ENCODE results near the gene WDR45B. TPM values are rescaled to one million over a fixed set of nuclear protein-coding genes. Genes with fewer than 3 reads are reported as not detected.
"Not testable (repeated sequence)": the region's sequence is repeated elsewhere in the genome, so short reads cannot be mapped to it uniquely, and the experiment has no call there.

The WDR45B gene
- total RNA-seq, 2 experiments from 2014 or later = 74.1 to 74.8 TPM

- H3K27ac Mint-ChIP-seq; H3K27me3 Mint-ChIP-seq; intact Hi-C loops (cut with DNase I, micrococcal nuclease); H3K36me3 Mint-ChIP-seq (ENCODE audit: low read depth); H3K9me3 Mint-ChIP-seq (ENCODE audit: low read depth); H3K4me3 Mint-ChIP-seq; ATAC-seq; CTCF ChIA-PET; H3K4me1 Mint-ChIP-seq; DNase-seq; POLR2A ChIA-PET: not testable (repeated sequence)
Observed at GRCh38 chr17:82654611-82655010, 6.4 kb upstream of the WDR45B start.

- POLR2A ChIA-PET = no interaction called here
- H3K36me3 Mint-ChIP-seq (ENCODE audit: low read depth) = peaks cover 2% of the 10 kb centered on the region
- no peak overlapping the region for H3K27ac Mint-ChIP-seq
- no peak overlapping the region for H3K4me3 Mint-ChIP-seq
- ATAC-seq (no peak), DNase-seq (no peak)
- H3K4me1 Mint-ChIP-seq = no peaks in the 10 kb centered on the region
- CTCF ChIA-PET = no interaction called here
- no peaks in the 10 kb centered on the region for H3K27me3 Mint-ChIP-seq
- intact Hi-C loops (cut with DNase I, micrococcal nuclease) = no loop called here
- no peaks in the 10 kb centered on the region for H3K9me3 Mint-ChIP-seq (ENCODE audit: low read depth)
Observed at GRCh38 chr17:82653651-82654528, 5.6 kb upstream of the WDR45B start.

- intact Hi-C loops (cut with DNase I, micrococcal nuclease) = no loop called here
- ChIA-PET POLR2A (no interaction called here), CTCF (interaction anchor here (0.8 to 1.2 kb wide), 2 partner anchors 66 to 233 kb away, joined by 3 read pairs; partner anchors contain the start of gene FN3KRP)
- H3K27me3 Mint-ChIP-seq = no peaks in the 10 kb centered on the region
- H3K27ac Mint-ChIP-seq = no peak overlapping the region
- H3K9me3 Mint-ChIP-seq (ENCODE audit: low read depth) = no peaks in the 10 kb centered on the region
- no peak overlapping the region for H3K4me3 Mint-ChIP-seq
- ATAC-seq (no peak), DNase-seq (no peak)
- H3K36me3 Mint-ChIP-seq (ENCODE audit: low read depth) = peaks cover 7% of the 10 kb centered on the region
- H3K4me1 Mint-ChIP-seq = peaks cover 11% of the 10 kb centered on the region
Observed at GRCh38 chr17:82650723-82651122, 2.5 kb upstream of the WDR45B start.

GRCh38 chr17:82649501-82650261 is 1.4 kb upstream of the WDR45B start:
- peaks cover 11% of the 10 kb centered on the region for H3K36me3 Mint-ChIP-seq (ENCODE audit: low read depth)
- ChIA-PET POLR2A (no interaction called here), CTCF (interaction anchor here (1.2 kb wide), 1 partner anchor 67 kb away, joined by 3 read pairs; the partner anchor contains the start of gene FN3KRP)
- H3K4me3 Mint-ChIP-seq = peak overlapping the region; percentile 15
- peak overlapping the region; percentile 55 for H3K27ac Mint-ChIP-seq
- no peak for DNase-seq
- no peak for ATAC-seq
- no peaks in the 10 kb centered on the region for H3K9me3 Mint-ChIP-seq (ENCODE audit: low read depth)
- intact Hi-C loops (cut with DNase I, micrococcal nuclease) = loop anchor here (2.0 to 5.0 kb wide), 3 partner anchors 57 to 627 kb away; partner anchors contain the start of genes CENPX (in 1 of the 2) and LRRC45 (in 1 of the 2)
- H3K4me1 Mint-ChIP-seq = peaks cover 19% of the 10 kb centered on the region
- no peaks in the 10 kb centered on the region for H3K27me3 Mint-ChIP-seq

GRCh38 chr17:82648742-82649331 is 593 bp upstream of the WDR45B start:
- H3K36me3 Mint-ChIP-seq (ENCODE audit: low read depth) = peaks cover 18% of the 10 kb centered on the region
- CTCF ChIA-PET = no interaction called here
- H3K27me3 Mint-ChIP-seq = no peaks in the 10 kb centered on the region
- H3K4me1 Mint-ChIP-seq = peaks cover 23% of the 10 kb centered on the region
- H3K9me3 Mint-ChIP-seq (ENCODE audit: low read depth) = no peaks in the 10 kb centered on the region
- H3K27ac Mint-ChIP-seq = peak overlapping the region; percentile 58
- ATAC-seq = peak; percentile 27
- no peak for DNase-seq
- H3K4me3 Mint-ChIP-seq = peak overlapping the region; percentile 61
- POLR2A ChIA-PET = no interaction called here
- intact Hi-C loops (cut with DNase I, micrococcal nuclease) = loop anchor here (1.0 to 5.0 kb wide), 13 partner anchors 49 to 626 kb away; partner anchors contain the start of genes FN3KRP (in 2 of the 2), RAB40B (in 2 of the 2), CENPX (in 1 of the 2) and CYBC1 (in 1 of the 2)

GRCh38 chr17:82647593-82648164 is 565 bp downstream of the WDR45B start:
- POLR2A ChIA-PET = no interaction called here

GRCh38 chr17:82645516-82645915 is 2.7 kb downstream of the WDR45B start:
- intact Hi-C loops (cut with DNase I, micrococcal nuclease) = loop anchor here in 1 of 2 experiments (5.0 kb wide), 1 partner anchor 53 kb away; no protein-coding TSS in a partner anchor
- H3K4me1 Mint-ChIP-seq = peaks cover 29% of the 10 kb centered on the region
- CTCF ChIA-PET = no interaction called here
- no peaks in the 10 kb centered on the region for H3K9me3 Mint-ChIP-seq (ENCODE audit: low read depth)
- DNase-seq (no peak), ATAC-seq (no peak)
- POLR2A ChIA-PET = no interaction called here
- peaks cover 44% of the 10 kb centered on the region for H3K36me3 Mint-ChIP-seq (ENCODE audit: low read depth)
- H3K27me3 Mint-ChIP-seq = no peaks in the 10 kb centered on the region
- H3K4me3 Mint-ChIP-seq = peak overlapping the region; percentile 82
- H3K27ac Mint-ChIP-seq = no peak overlapping the region

More at GRCh38 chr17:82647593-82648164, 565 bp downstream of the WDR45B start:
- CTCF ChIA-PET = interaction anchor here (0.6 kb wide), 1 partner anchor 152 kb away, joined by 3 read pairs; no protein-coding TSS in a partner anchor
- ATAC-seq = peak; percentile 16
- Mint-ChIP-seq H3K9me3 (ENCODE audit: low read depth) (no peaks in the 10 kb centered on the region), H3K27me3 (no peaks in the 10 kb centered on the region), H3K4me3 (peak overlapping the region; percentile 82), H3K27ac (peak overlapping the region; percentile 65), H3K36me3 (ENCODE audit: low read depth) (peaks cover 30% of the 10 kb centered on the region), H3K4me1 (peaks cover 24% of the 10 kb centered on the region)
- DNase-seq = peak; percentile 67
- intact Hi-C loops (cut with DNase I, micrococcal nuclease) = loop anchor here (1.0 to 5.0 kb wide), 14 partner anchors 51 to 625 kb away; partner anchors contain the start of genes FN3KRP (in 2 of the 2), RAB40B (in 2 of the 2), CENPX (in 1 of the 2) and CYBC1 (in 1 of the 2)

GRCh38 chr17:82644148-82644547 is 4.1 kb downstream of the WDR45B start:
- peaks cover 54% of the 10 kb centered on the region for H3K36me3 Mint-ChIP-seq (ENCODE audit: low read depth)
- H3K9me3 Mint-ChIP-seq (ENCODE audit: low read depth) = no peaks in the 10 kb centered on the region
- ATAC-seq (no peak), DNase-seq (no peak)
- no peak overlapping the region for H3K27ac Mint-ChIP-seq
- CTCF ChIA-PET = no interaction called here
- peaks cover 35% of the 10 kb centered on the region for H3K4me1 Mint-ChIP-seq
- POLR2A ChIA-PET = no interaction called here
- no peaks in the 10 kb centered on the region for H3K27me3 Mint-ChIP-seq
- H3K4me3 Mint-ChIP-seq = no peak overlapping the region
- intact Hi-C loops (cut with DNase I, micrococcal nuclease) = no loop called here

- intact Hi-C loops (cut with DNase I, micrococcal nuclease) = no loop called here
- Mint-ChIP-seq H3K4me3 (no peak overlapping the region), H3K4me1 (peaks cover 39% of the 10 kb centered on the region), H3K9me3 (ENCODE audit: low read depth) (no peaks in the 10 kb centered on the region), H3K36me3 (ENCODE audit: low read depth) (peaks cover 63% of the 10 kb centered on the region), H3K27me3 (no peaks in the 10 kb centered on the region), H3K27ac (no peak overlapping the region)
- ChIA-PET POLR2A (no interaction called here), CTCF (no interaction called here)
- no peak for ATAC-seq
- no peak for DNase-seq
Observed at GRCh38 chr17:82642022-82642421, 6.2 kb downstream of the WDR45B start.

GRCh38 chr17:82640036-82640435 is 8.2 kb downstream of the WDR45B start:
- POLR2A ChIA-PET = no interaction called here
- peaks cover 60% of the 10 kb centered on the region for H3K36me3 Mint-ChIP-seq (ENCODE audit: low read depth)
- peaks cover 24% of the 10 kb centered on the region for H3K4me1 Mint-ChIP-seq
- no peak overlapping the region for H3K27ac Mint-ChIP-seq
- intact Hi-C loops (cut with DNase I, micrococcal nuclease) = no loop called here
- H3K4me3 Mint-ChIP-seq = no peak overlapping the region
- CTCF ChIA-PET = interaction anchor here (0.9 kb wide), 1 partner anchor 9 kb away, joined by 4 read pairs; no protein-coding TSS in a partner anchor
- no peaks in the 10 kb centered on the region for H3K27me3 Mint-ChIP-seq
- no peaks in the 10 kb centered on the region for H3K9me3 Mint-ChIP-seq (ENCODE audit: low read depth)
- DNase-seq (no peak), ATAC-seq (no peak)

GRCh38 chr17:82639628-82640027 is 8.6 kb downstream of the WDR45B start:
- no peak overlapping the region for H3K27ac Mint-ChIP-seq
- H3K27me3 Mint-ChIP-seq = no peaks in the 10 kb centered on the region
- ChIA-PET POLR2A (no interaction called here), CTCF (interaction anchor here (0.9 kb wide), 1 partner anchor 8 kb away, joined by 4 read pairs; no protein-coding TSS in a partner anchor)
- no peak overlapping the region for H3K4me3 Mint-ChIP-seq
- no peaks in the 10 kb centered on the region for H3K9me3 Mint-ChIP-seq (ENCODE audit: low read depth)
- H3K4me1 Mint-ChIP-seq = peaks cover 23% of the 10 kb centered on the region
- no peak for DNase-seq
- intact Hi-C loops (cut with DNase I, micrococcal nuclease) = no loop called here
- H3K36me3 Mint-ChIP-seq (ENCODE audit: low read depth) = peaks cover 62% of the 10 kb centered on the region
- ATAC-seq = no peak

Measured in activated CD4-positive, alpha-beta T cell treated with anti-CD3 and anti-CD28 coated beads for 36 hours (primary cell).